GOT3 (cell line): Measurements from ENCODE around the gene DTX4.

Source experiments
- DNase-seq: peaks from one replicate; lab custom pipeline; 2025; ENCODE audit warnings: mixed read lengths; lab: John Stamatoyannopoulos, UW

DTX4 gene

DNA sequence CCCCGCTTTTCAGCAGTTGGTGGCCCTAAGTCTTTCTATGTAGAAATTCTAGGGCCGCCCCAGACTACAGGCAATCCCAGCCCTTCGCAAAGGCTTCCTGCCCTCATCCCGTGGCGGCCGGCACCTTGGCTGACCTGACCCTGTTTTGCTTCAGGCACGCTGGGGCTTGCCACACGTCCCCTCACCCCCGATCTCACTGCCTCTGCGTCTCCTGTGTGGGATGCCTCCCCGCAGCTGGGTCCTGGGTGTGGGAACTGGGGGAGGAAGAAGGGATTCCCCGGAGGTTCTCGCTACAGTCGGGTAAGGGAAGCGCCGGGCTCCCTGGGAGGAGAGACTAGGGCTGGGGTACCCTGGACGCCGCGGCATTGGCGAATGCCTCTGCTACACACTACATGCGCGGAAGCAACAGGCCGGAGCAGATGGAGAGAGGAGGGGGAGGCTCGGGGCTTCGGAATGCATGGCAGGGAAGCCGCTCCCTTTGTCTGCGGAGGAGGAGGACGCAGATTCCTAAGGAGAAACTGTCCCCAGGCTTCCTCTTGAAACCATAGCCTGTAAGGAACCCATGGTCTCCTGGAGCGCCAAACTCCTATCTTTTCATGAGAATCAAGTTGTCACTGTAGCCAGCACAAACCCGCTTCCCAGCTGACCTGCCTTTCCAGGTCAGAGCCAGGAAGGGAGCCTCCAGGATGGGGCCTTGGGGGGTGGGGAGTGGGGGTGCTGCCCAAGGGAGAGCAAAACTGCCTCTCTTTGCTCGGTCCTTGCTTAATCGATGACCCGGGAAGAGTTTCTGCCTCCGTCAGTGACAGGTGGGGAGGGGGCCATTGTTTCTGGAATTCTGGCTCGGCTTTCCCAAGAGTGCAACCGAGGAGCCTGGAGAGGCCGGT is 1.4 kb downstream of the DTX4 start:
- no peak for DNase-seq

GRCh38 chr11:59173964-59174663 is 2.2 kb downstream of the DTX4 start:
- DNase-seq = no peak

- DNase-seq = no peak
Observed at GRCh38 chr11:59174664-59175033, 2.7 kb downstream of the DTX4 start.

- no peak for DNase-seq
Observed at GRCh38 chr11:59175091-59175501, 3.2 kb downstream of the DTX4 start.

- DNase-seq = no peak
Observed at GRCh38 chr11:59176330-59176729, 4.4 kb downstream of the DTX4 start.

DNA sequence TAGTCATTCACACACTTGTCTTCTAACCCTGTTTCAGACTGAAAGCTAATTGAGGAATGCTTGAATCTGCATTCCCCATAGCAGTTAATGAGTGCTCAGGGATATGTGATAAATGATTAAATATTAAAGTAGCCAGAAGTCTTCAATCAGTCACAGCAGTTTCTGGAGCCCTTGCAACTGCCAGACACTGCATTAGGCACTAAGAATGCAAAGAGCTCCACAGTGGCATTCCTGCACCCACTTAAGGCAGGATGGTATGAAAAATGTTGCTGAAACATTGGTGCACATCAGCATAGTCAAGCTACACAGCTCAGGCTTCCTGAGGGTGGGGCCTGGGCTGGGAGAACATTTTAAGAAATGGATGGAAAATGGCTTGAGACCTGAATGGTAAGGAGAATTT is 6.5 kb downstream of the DTX4 start:
- DNase-seq = no peak

GRCh38 chr11:59179121-59179520 is 7.2 kb downstream of the DTX4 start:
- no peak for DNase-seq

DNA sequence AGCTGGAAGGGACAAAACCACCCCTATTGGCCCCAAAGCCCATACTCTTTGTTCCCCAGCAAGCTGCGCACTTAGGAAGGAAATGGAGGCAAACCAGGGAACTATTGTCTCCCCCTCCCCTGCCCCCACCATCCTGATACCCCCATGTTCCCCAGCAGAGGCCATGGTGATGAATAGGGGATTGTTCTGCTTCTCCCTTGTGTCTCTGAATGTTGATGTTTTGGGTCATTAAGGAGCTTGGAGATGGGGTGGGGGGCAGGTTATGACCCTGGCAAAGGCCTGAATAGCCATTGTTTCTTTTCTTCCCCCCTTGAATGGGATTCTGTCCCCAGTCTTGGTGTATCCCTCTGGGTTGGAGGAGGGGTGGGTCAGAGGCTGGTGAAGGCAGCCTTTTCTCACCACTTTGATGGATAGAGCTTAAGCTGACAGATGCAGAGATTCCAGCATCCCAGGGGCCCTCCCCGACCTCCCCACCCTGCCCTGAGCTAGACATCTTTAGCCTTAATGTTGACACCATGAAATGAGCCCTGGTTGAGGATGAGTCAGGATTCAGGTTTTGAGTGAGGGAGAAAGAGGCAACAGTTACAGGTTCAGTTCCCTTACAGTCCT is 8.3 kb downstream of the DTX4 start:
- no peak for DNase-seq

- no peak for DNase-seq
Observed at GRCh38 chr11:59180907-59181306, 9.0 kb downstream of the DTX4 start.

GRCh38 chr11:59181746-59182456 is 10.0 kb downstream of the DTX4 start:
- no peak for DNase-seq

DNA sequence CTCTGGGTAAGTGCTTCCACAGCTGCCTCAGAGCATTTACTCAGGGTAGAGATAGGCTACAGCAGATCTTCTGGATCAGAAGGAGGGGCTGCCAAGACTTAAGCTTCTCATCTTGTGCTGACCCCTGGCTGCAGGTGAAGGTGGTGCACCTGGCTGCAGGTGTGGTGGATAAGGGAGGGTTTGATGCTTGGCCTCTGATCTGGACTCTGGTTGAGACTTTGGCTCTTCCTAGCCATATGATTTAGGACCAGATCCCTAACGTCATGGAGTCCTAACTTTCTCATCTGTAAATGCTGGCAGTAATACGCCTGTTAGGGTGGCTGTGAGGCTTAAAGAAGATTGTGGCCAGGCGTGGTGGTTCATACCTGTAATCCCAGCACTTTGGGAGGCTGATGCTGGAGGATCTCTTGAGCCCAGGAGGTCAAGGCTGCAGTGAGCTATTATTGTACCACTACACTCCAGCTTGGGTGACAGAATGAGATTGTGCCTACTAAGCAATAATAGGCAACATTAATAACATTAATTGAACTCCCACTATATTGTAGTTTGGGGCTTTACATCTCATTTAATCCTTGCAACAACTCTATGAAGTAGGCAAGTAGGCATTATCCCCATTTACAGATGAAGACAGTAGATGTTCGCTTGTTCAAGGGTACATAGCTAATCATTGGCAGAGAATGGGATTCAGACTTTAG is 10.7 kb downstream of the DTX4 start:
- no peak for DNase-seq

- DNase-seq = no peak
Observed at GRCh38 chr11:59183771-59184170, 11.8 kb downstream of the DTX4 start.

GRCh38 chr11:59184691-59185339 is 12.9 kb downstream of the DTX4 start:
- DNase-seq = no peak

DNA sequence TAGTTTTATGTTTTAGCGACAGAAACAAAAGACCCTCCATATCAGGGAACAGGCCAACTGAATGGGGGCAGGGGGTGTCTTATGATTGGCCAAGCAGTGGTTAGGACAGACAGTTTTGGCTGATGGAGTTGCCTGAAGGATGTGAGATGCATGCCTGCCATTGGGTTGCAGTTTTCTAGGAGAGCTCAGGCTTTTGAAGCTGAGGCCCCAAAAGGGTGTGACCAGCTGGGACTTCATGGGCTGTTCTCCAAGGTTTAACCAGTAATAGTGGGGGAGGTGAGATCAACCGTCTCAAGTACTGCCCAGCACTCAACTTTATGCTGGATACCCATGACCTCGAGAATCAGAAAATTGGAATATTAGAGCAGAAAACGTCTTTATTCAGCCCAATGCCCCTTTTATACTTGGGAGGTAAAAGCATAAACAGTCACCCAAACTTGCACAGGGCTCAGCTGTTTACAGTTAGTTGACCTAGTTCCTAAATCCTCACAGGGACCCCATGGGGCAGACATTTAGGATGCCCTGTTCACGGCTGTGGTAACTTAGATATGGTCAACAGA is 13.5 kb downstream of the DTX4 start:
- DNase-seq = no peak

- no peak for DNase-seq
Observed at GRCh38 chr11:59186130-59186594, 14.2 kb downstream of the DTX4 start.

DNA sequence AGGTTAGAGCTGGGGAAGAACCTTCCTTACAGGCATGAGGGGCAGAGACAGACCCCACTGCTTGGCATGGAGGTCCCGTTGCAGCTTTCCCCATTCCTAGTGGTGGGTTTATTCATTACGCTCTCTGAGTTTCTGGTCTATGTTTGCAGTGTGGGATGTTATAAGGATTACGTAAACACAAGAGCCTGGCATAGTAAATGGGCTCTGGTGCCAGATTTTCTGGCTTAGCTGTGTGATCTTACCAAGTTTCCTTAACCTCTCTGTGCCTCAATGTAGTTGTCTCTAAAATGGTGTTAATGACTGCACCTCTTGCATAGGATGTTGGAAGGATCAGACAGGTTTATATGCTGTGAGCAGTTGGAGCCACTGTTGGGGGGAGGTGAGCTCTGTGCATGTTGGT is 15.1 kb downstream of the DTX4 start:
- DNase-seq = no peak

DNA sequence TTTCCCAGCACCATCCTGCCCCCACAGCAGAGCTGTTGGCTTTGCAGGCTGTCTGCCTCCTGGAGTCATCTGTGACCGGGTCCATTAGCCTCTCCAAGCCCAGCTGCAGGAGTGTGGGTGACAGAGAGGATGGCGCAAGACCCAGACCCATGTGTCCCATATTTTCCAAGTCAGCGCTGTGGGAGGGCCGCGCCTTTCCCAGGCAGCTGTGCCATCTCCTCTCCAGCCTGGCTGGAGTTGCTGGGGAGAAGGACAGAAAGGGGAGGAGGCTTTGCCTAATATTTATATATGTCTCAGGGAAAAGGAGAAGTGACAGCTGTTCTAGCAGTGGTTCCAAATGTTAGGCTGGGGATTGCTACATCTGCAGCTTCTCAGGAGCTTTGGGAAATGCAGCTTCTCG is 15.7 kb downstream of the DTX4 start:
- no peak for DNase-seq

DNA sequence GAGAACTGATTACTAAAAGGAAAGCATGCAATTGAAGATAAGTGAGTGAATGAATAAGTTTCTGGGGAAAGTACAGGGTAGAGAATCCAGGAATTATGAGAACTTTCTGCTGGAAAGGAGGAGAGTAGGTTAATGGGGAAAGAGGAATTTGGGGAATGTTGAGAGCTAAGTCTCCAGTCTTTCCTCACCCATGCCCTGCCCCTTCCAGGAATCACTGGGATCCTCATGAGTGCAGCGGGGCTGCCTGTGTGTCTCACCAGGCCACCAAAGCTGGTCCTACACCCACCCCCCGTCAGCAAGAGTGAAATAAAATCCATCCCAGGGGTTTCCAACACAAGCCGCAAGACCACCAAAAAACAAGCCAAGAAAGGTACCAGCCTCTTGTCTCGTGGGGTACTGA is 17.0 kb downstream of the DTX4 start:
- DNase-seq = no peak

DNA sequence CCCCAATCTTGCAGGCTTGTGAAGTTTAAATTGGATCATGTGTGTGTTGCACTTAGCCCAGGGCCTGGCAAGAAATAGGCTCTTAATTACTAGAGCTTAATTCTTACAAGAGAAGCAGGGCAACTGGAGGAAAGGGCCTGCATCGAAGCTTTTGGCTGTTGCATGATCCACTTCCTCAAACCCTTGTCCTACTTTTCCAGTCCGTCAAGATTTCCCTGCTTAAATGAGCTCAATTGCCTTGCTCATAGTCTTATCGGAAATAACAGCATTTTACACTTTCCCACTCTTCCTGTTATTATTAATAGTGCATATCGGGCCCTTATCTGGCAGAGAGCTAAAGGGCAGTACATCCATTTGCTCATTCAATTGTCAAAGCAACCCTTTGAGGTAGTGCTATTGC is 18.1 kb downstream of the DTX4 start:
- no peak for DNase-seq

GRCh38 chr11:59191095-59191494 is 19.2 kb downstream of the DTX4 start:
- DNase-seq = no peak

DNA sequence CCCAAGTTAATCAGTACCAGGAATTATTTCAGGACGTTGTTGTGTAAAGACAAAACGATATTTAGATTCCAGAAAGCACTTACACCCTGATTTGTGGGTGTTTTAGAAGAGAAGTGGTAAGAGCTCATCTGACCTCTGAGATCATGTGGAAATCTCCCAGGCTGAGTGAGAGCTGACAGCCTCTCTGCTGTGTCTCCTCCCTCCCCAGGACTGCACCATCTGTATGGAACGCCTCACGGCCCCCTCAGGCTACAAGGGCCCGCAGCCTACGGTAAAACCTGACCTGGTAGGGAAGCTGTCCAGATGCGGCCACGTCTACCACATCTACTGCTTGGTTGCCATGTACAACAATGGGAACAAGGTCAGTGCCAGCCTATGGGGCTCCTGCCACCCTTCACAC is 20.0 kb downstream of the DTX4 start:
- DNase-seq = no peak
